Mesenchymal stem cell (in vitro differentiated cells and primary cell): ENCODE data around the gene RAB8B.

Source experiments
- DNase-seq: peaks from one replicate; pipeline ENCODE4 v3.0.0-alpha.2; 2013
- H2AFZ ChIP-seq: one replicate; pipeline ENCODE4 v1.6.1; 2013; ENCODE audit warnings: low read depth, mild to moderate bottlenecking, control low read depth, inconsistent platforms, low read length, moderate library complexity
- H2AK5ac ChIP-seq: 2 replicates; pipeline ENCODE4 v1.6.1; 2013; ENCODE audit warnings: low read length, moderate library complexity, mild to moderate bottlenecking, inconsistent platforms; ENCODE audit not compliant: severe bottlenecking
- H2BK120ac ChIP-seq: one replicate; pipeline ENCODE4 v1.6.1; 2013; ENCODE audit warnings: low read depth, mild to moderate bottlenecking, inconsistent platforms, low read length, moderate library complexity
- H2BK12ac ChIP-seq, 2 experiments: one replicate each; pipeline ENCODE4 v1.6.1; 2013; ENCODE audit warnings: inconsistent platforms in 2 of 2, low read length in 2 of 2, mild to moderate bottlenecking in 2 of 2, moderate library complexity in 2 of 2, control low read depth in 1 of 2
- H2BK15ac ChIP-seq: one replicate; pipeline ENCODE4 v1.6.1; 2013; ENCODE audit warnings: mild to moderate bottlenecking, low read depth, inconsistent platforms; ENCODE audit not compliant: poor library complexity, severe bottlenecking
- H2BK5ac ChIP-seq: 2 replicates; pipeline ENCODE4 v1.6.1; 2013; ENCODE audit warnings: low read depth, mild to moderate bottlenecking, low read length, control low read depth, inconsistent platforms; ENCODE audit not compliant: poor library complexity, severe bottlenecking
- H3K14ac ChIP-seq, 2 experiments: one replicate each; pipeline ENCODE4 v1.6.1; 2013; ENCODE audit warnings: inconsistent platforms in 2 of 2, low read length in 2 of 2, control low read depth in 1 of 2, mild to moderate bottlenecking in 1 of 2, moderate library complexity in 1 of 2
- H3K18ac ChIP-seq, 2 experiments: one replicate each; pipeline ENCODE4 v1.6.1; 2013; ENCODE audit warnings: inconsistent platforms in 2 of 2, low read length in 2 of 2, control low read depth in 1 of 2, low read depth in 1 of 2, mild to moderate bottlenecking in 1 of 2
- H3K23ac ChIP-seq, 2 experiments: one replicate each; pipeline ENCODE4 v1.6.1; 2013; ENCODE audit warnings: inconsistent platforms in 2 of 2, low read length in 2 of 2, mild to moderate bottlenecking in 2 of 2, moderate library complexity in 2 of 2, control low read depth in 1 of 2
- H3K27ac ChIP-seq: 2 replicates; pipeline ENCODE4 v1.5.1; 2013; ENCODE audit warnings: mild to moderate bottlenecking, moderate library complexity, low read length, control low read depth, inconsistent platforms; ENCODE audit not compliant: poor library complexity, severe bottlenecking
- H3K27me3 ChIP-seq, 2 experiments: 2 replicates each; pipeline versions ENCODE4 v1.6.1 to v1.7.0; 2013; ENCODE audit warnings: low read length in 2 of 2, mild to moderate bottlenecking in 2 of 2, moderate library complexity in 2 of 2, control low read depth in 1 of 2, inconsistent platforms in 1 of 2; ENCODE audit not compliant: control insufficient read depth in 1 of 2, insufficient read depth in 1 of 2
- H3K36me3 ChIP-seq, 2 experiments: 2 replicates each; pipeline versions ENCODE4 v1.6.1 to v1.7.0; 2013; ENCODE audit warnings: low read length in 2 of 2, control low read depth in 1 of 2, inconsistent platforms in 1 of 2, low read depth in 1 of 2, mild to moderate bottlenecking in 1 of 2; ENCODE audit not compliant: insufficient read depth in 2 of 2, control insufficient read depth in 1 of 2
- H3K4ac ChIP-seq, 2 experiments: one replicate each; pipeline ENCODE4 v1.6.1; 2013; ENCODE audit warnings: inconsistent platforms in 2 of 2, low read length in 2 of 2, mild to moderate bottlenecking in 2 of 2, moderate library complexity in 2 of 2, control low read depth in 1 of 2, low read depth in 1 of 2
- H3K4me1 ChIP-seq: 2 replicates; pipeline ENCODE4 v1.6.1; 2013; ENCODE audit warnings: low read depth, low read length, control low read depth; ENCODE audit not compliant: control insufficient read depth, insufficient read depth
- H3K4me2 ChIP-seq: 2 replicates; pipeline ENCODE4 v1.6.1; 2013; ENCODE audit warnings: low read length, mild to moderate bottlenecking, inconsistent platforms; ENCODE audit not compliant: poor library complexity, severe bottlenecking
- H3K4me3 ChIP-seq, 2 experiments: 2 replicates each; pipeline versions ENCODE4 v1.5.1 to v1.7.0; 2013; ENCODE audit warnings: low read length in 2 of 2, mild to moderate bottlenecking in 2 of 2, control low read depth in 1 of 2, low read depth in 1 of 2; ENCODE audit not compliant: insufficient read depth in 1 of 2
- H3K79me1 ChIP-seq: replicated peaks from 2 replicates; pipeline ENCODE4 v1.6.1; 2013; ENCODE audit warnings: mild to moderate bottlenecking, control low read depth, low read length, inconsistent platforms; ENCODE audit not compliant: poor library complexity, severe bottlenecking
- H3K9ac ChIP-seq: 2 replicates; pipeline ENCODE4 v1.7.0; 2013; ENCODE audit warnings: mild to moderate bottlenecking, low read length, moderate library complexity
- H3K9me3 ChIP-seq: 2 replicates; pipeline ENCODE4 v1.7.0; 2013; ENCODE audit warnings: mild to moderate bottlenecking, low read length; ENCODE audit not compliant: control insufficient read depth
- H4K8ac ChIP-seq: one replicate; pipeline ENCODE4 v1.6.1; 2013; ENCODE audit warnings: inconsistent platforms, mild to moderate bottlenecking, low read length, moderate library complexity
- H4K91ac ChIP-seq: one replicate; pipeline ENCODE4 v1.6.1; 2013; ENCODE audit warnings: mild to moderate bottlenecking, low read length, inconsistent platforms
- WGBS: methylation state at CpG from one replicate; pipeline ENCODE4 v1.1.7; 2013; ENCODE audit warnings: mixed read lengths; 5-methylcytosine and 5-hydroxymethylcytosine counted together

The RAB8B gene

GRCh38 chr15:63212050-63213004, 22.9 kb downstream of the RAB8B start:
- no peak for DNase-seq
- Histone ChIP-seq H4K8ac (no peak overlapping the region), H3K14ac (no peak overlapping the region), H4K91ac (no peak overlapping the region), H3K27me3 (no peaks in the 10 kb centered on the region), H3K23ac (no peak overlapping the region), H3K4me3 (peak overlapping the region in 1 of 2 experiments; percentile 9), H3K18ac (no peak overlapping the region), H3K4ac (no peak overlapping the region), H2BK120ac (no peak overlapping the region), H2AK5ac (peak overlapping the region; percentile 90), H3K27ac (no peak overlapping the region), H3K4me1 (peaks cover 2% of the 10 kb centered on the region), H2AFZ (no peak overlapping the region), H3K9ac (peak overlapping the region; percentile 72), H3K36me3 (no peaks in the 10 kb centered on the region), H3K4me2 (no peak overlapping the region), H2BK5ac (no peak overlapping the region), H2BK12ac (no peak overlapping the region), H3K9me3 (no peaks in the 10 kb centered on the region), H2BK15ac (no peak overlapping the region), H3K79me1 (peaks cover 27% of the 10 kb centered on the region)
- 93% methylated on average over 7 of the region's 10 CpGs for WGBS

GRCh38 chr15:63218100-63218808, 28.8 kb downstream of the RAB8B start:
- H3K27me3 ChIP-seq, result no peaks in the 10 kb centered on the region
- peak overlapping the region; percentile 54 for H3K9ac ChIP-seq
- H3K4ac ChIP-seq, result no peak overlapping the region
- H2AK5ac ChIP-seq, result no peak overlapping the region
- peak overlapping the region; percentile 59 for H3K27ac ChIP-seq
- no peak overlapping the region for H3K4me3 ChIP-seq
- no peak overlapping the region for H3K14ac ChIP-seq
- no peak overlapping the region for H3K18ac ChIP-seq
- H2BK12ac ChIP-seq, result no peak overlapping the region
- no peaks in the 10 kb centered on the region for H3K36me3 ChIP-seq
- no peak overlapping the region for H3K4me2 ChIP-seq
- H2BK15ac ChIP-seq, result no peak overlapping the region
- no peak overlapping the region for H3K23ac ChIP-seq
- H2BK5ac ChIP-seq, result no peak overlapping the region
- peak; percentile 43 for DNase-seq
- no peak overlapping the region for H4K91ac ChIP-seq
- 29% methylated on average over 2 of the region's 5 CpGs for WGBS
- H3K9me3 ChIP-seq, result no peaks in the 10 kb centered on the region
- no peak overlapping the region for H2BK120ac ChIP-seq
- no peak overlapping the region for H4K8ac ChIP-seq
- peaks cover 5% of the 10 kb centered on the region for H3K4me1 ChIP-seq
- no peak overlapping the region for H2AFZ ChIP-seq
- peaks cover 22% of the 10 kb centered on the region for H3K79me1 ChIP-seq

GRCh38 chr15:63219196-63219710, 29.8 kb downstream of the RAB8B start:
- H3K9me3 ChIP-seq, result no peaks in the 10 kb centered on the region
- no peak overlapping the region for H3K14ac ChIP-seq
- H2BK5ac ChIP-seq, result no peak overlapping the region
- peaks cover 5% of the 10 kb centered on the region for H3K4me1 ChIP-seq
- H3K4me3 ChIP-seq, result no peak overlapping the region
- no peak overlapping the region for H2BK120ac ChIP-seq
- H4K91ac ChIP-seq, result no peak overlapping the region
- no peak overlapping the region for H2BK15ac ChIP-seq
- H2AFZ ChIP-seq, result no peak overlapping the region
- WGBS, result 93% methylated on average over 3 of the region's 3 CpGs
- no peak overlapping the region for H3K18ac ChIP-seq
- no peaks in the 10 kb centered on the region for H3K27me3 ChIP-seq
- H2AK5ac ChIP-seq, result no peak overlapping the region
- no peak overlapping the region for H3K27ac ChIP-seq
- H4K8ac ChIP-seq, result no peak overlapping the region
- no peak overlapping the region for H3K23ac ChIP-seq
- no peak for DNase-seq
- peaks cover 0 to 8% of the 10 kb centered on the region in 2 experiments for H3K36me3 ChIP-seq
- no peak overlapping the region for H3K4ac ChIP-seq
- H2BK12ac ChIP-seq, result no peak overlapping the region
- no peak overlapping the region for H3K4me2 ChIP-seq
- H3K9ac ChIP-seq, result peak overlapping the region; percentile 16
- peaks cover 22% of the 10 kb centered on the region for H3K79me1 ChIP-seq

GRCh38 chr15:63221346-63221745, 31.9 kb downstream of the RAB8B start:
- H3K4me3 ChIP-seq, result peak overlapping the region in 1 of 2 experiments; percentile 34
- no peak overlapping the region for H3K4me2 ChIP-seq
- peaks cover 5% of the 10 kb centered on the region for H3K4me1 ChIP-seq
- no peak overlapping the region for H2BK15ac ChIP-seq
- no peak overlapping the region for H2AK5ac ChIP-seq
- H4K8ac ChIP-seq, result no peak overlapping the region
- WGBS, result 89% methylated on average over 3 of the region's 3 CpGs
- H3K27me3 ChIP-seq, result no peaks in the 10 kb centered on the region
- no peak overlapping the region for H3K4ac ChIP-seq
- H3K9ac ChIP-seq, result peak overlapping the region; percentile 30
- no peak overlapping the region for H2AFZ ChIP-seq
- peaks cover 0 to 10% of the 10 kb centered on the region in 2 experiments for H3K36me3 ChIP-seq
- peaks cover 16% of the 10 kb centered on the region for H3K79me1 ChIP-seq
- no peak overlapping the region for H2BK12ac ChIP-seq
- H2BK5ac ChIP-seq, result no peak overlapping the region
- H3K27ac ChIP-seq, result no peak overlapping the region
- no peak overlapping the region for H2BK120ac ChIP-seq
- H3K14ac ChIP-seq, result no peak overlapping the region
- DNase-seq, result no peak
- H3K18ac ChIP-seq, result peak overlapping the region in 1 of 2 experiments; percentile 38
- H4K91ac ChIP-seq, result no peak overlapping the region
- no peaks in the 10 kb centered on the region for H3K9me3 ChIP-seq
- no peak overlapping the region for H3K23ac ChIP-seq
